ENCODE data around the gene MAS1L.

GRCh38 chr6:29501106-29501505 lies 13.3 kb upstream of the MAS1L start:
- no peak for TF ChIP-seq CTCF (tag by site-specific recombination; IDR thresholded peaks at IDR 0.05)
- no peak for TF ChIP-seq ZNF239 (tag by site-specific recombination; IDR thresholded peaks at IDR 0.05)
- TF ChIP-seq ZNF423 (tag by site-specific recombination; IDR thresholded peaks at IDR 0.05), result no peak
- TF ChIP-seq YY1 (tag by site-specific recombination; IDR thresholded peaks at IDR 0.05), result no peak
- TF ChIP-seq ZNF2 (tag by site-specific recombination; IDR thresholded peaks at IDR 0.05), result no peak
- no peak for TF ChIP-seq ZNF138 (tag by site-specific recombination; IDR thresholded peaks at IDR 0.05; ENCODE audit: borderline replicate concordance)
- no peak for TF ChIP-seq REST (tag by site-specific recombination; IDR thresholded peaks at IDR 0.05)
